Activated CD8-positive, alpha-beta memory T cell treated with anti-CD3 and anti-CD28 coated beads for 48 hours (primary cell): ENCODE results near the gene SPOCD1.

Source experiments
- DNase-seq, 3 experiments: peaks; one replicate each; pipeline ENCODE4 v3.0.0-alpha.2; 2020; ENCODE audit warnings: low read depth in 2 of 3, low spot score in 2 of 3

The SPOCD1 gene

GRCh38 chr1:31800674-31800967 lies 15.2 kb downstream of the SPOCD1 start:
- no peak for DNase-seq

GRCh38 chr1:31799895-31800673 lies 15.7 kb downstream of the SPOCD1 start:
- no peak for DNase-seq

GRCh38 chr1:31799196-31799894 lies 16.5 kb downstream of the SPOCD1 start:
- no peak for DNase-seq

- no peak for DNase-seq
Observed at GRCh38 chr1:31798433-31799195, 17.2 kb downstream of the SPOCD1 start.

- no peak for DNase-seq
Observed at GRCh38 chr1:31798086-31798432, 17.8 kb downstream of the SPOCD1 start.

GRCh38 chr1:31797216-31797615 lies 18.6 kb downstream of the SPOCD1 start:
- no peak for DNase-seq

- no peak for DNase-seq
Observed at GRCh38 chr1:31796707-31797106, 19.1 kb downstream of the SPOCD1 start.

GRCh38 chr1:31795801-31796621 lies 19.8 kb downstream of the SPOCD1 start:
- DNase-seq: no peak

- DNase-seq: no peak
Observed at GRCh38 chr1:31795096-31795675, 20.6 kb downstream of the SPOCD1 start.

GRCh38 chr1:31793586-31794285 lies 22.1 kb downstream of the SPOCD1 start:
- no peak for DNase-seq

- no peak for DNase-seq
Observed at GRCh38 chr1:31793086-31793485, 22.7 kb downstream of the SPOCD1 start.

GRCh38 chr1:31792541-31792940 lies 23.3 kb downstream of the SPOCD1 start:
- DNase-seq: no peak

GRCh38 chr1:31792116-31792515 lies 23.7 kb downstream of the SPOCD1 start:
- no peak for DNase-seq

GRCh38 chr1:31791131-31791858 lies 24.5 kb downstream of the SPOCD1 start:
- DNase-seq: no peak

GRCh38 chr1:31790641-31791091 lies 25.2 kb downstream of the SPOCD1 start:
- no peak for DNase-seq

GRCh38 chr1:31790140-31790539 lies 25.7 kb downstream of the SPOCD1 start:
- no peak for DNase-seq

GRCh38 chr1:31789259-31790065 lies 26.4 kb downstream of the SPOCD1 start:
- DNase-seq: peak; percentile 87 to 99 (median 96)

- DNase-seq: no peak
Observed at GRCh38 chr1:31788825-31789256, 27.0 kb downstream of the SPOCD1 start.
